Measurements from ENCODE around the gene RPL27A.

DNA sequence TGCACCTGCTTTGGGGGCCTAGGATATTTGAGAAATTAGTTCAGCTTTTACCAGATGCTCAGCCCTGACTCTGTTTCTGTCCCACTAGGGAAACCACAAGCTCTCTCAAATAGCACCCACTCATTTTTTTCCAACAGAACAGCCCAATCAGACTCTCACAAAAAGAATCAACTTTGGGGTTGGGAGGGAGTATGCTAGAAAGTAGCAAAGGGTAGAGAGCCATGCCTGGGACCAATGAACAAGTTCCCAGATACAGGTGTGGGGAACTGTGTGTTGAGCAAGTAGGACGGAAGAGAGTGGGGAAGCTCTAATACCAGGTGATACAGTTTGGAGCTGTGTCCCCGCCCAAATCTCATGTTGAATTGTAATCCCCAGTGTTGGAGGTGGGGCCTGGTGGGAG lies 41.3 kb upstream of the RPL27A start:
- TF ChIP-seq POLR2A (IDR thresholded peaks at IDR 0.05; ENCODE audit: low read depth, low read length) (no peak), PAX5 (IDR thresholded peaks at IDR 0.05; ENCODE audit: insufficient read depth, low read length, severe bottlenecking) (no peak)
